Measurements from ENCODE around the gene CTSW.

CTSW gene

GRCh38 chr11:65880844-65881421 is 1.3 kb downstream of the CTSW start:
- peaks cover 15% of the 10 kb centered on the region; the same call in 1 of the 2 replicates for H3K9me3 ChIP-seq (ENCODE audit: insufficient read depth, low read length)
- TF ChIP-seq YY1 (IDR thresholded peaks at IDR 0.05; ENCODE audit: insufficient read depth, insufficient read length) = no peak
- no peak for TF ChIP-seq ZNF274 (IDR thresholded peaks at IDR 0.05; ENCODE audit: low read depth, low read length)
- H3K4me1 ChIP-seq (ENCODE audit: insufficient read depth, insufficient read length) = peaks cover 7% of the 10 kb centered on the region
- peaks cover 52% of the 10 kb centered on the region for H3K36me3 ChIP-seq (ENCODE audit: insufficient read depth, insufficient read length, low read length)
- H3K27me3 ChIP-seq (ENCODE audit: insufficient read depth, insufficient read length) = no peaks in the 10 kb centered on the region
- H3K4me3 ChIP-seq (ENCODE audit: insufficient read length, low read depth) = no peak overlapping the region
- DNase-seq (ENCODE audit: low read depth, low spot score) = no peak
- peak overlapping the region; percentile 16 for H3K9ac ChIP-seq (ENCODE audit: insufficient read length, low read depth)

GRCh38 chr11:65882120-65883057 is 2.8 kb downstream of the CTSW start:
- Histone ChIP-seq H3K27me3 (ENCODE audit: insufficient read depth, insufficient read length) (no peaks in the 10 kb centered on the region), H3K36me3 (ENCODE audit: insufficient read depth, insufficient read length, low read length) (peaks cover 66% of the 10 kb centered on the region), H3K9ac (ENCODE audit: insufficient read length, low read depth) (no peak overlapping the region), H3K4me3 (ENCODE audit: insufficient read length, low read depth) (no peak overlapping the region), H3K4me1 (ENCODE audit: insufficient read depth, insufficient read length) (peaks cover 9% of the 10 kb centered on the region), H3K9me3 (ENCODE audit: insufficient read depth, low read length) (peaks cover 20% of the 10 kb centered on the region; the same call in 1 of the 2 replicates)
- no peak for DNase-seq (ENCODE audit: low read depth, low spot score)
- TF ChIP-seq YY1 (IDR thresholded peaks at IDR 0.05; ENCODE audit: insufficient read depth, insufficient read length) = no peak
- no peak for TF ChIP-seq ZNF274 (IDR thresholded peaks at IDR 0.05; ENCODE audit: low read depth, low read length)
- TF ChIP-seq SUZ12 (IDR thresholded peaks at IDR 0.05; ENCODE audit: extremely low read depth, insufficient read depth, insufficient read length) = no peak

- DNase-seq (ENCODE audit: low read depth, low spot score) = no peak
- Histone ChIP-seq H3K36me3 (ENCODE audit: insufficient read depth, insufficient read length, low read length) (peaks cover 66% of the 10 kb centered on the region), H3K4me3 (ENCODE audit: insufficient read length, low read depth) (no peak overlapping the region), H3K27me3 (ENCODE audit: insufficient read depth, insufficient read length) (no peaks in the 10 kb centered on the region), H3K4me1 (ENCODE audit: insufficient read depth, insufficient read length) (peaks cover 10% of the 10 kb centered on the region), H3K9me3 (ENCODE audit: insufficient read depth, low read length) (peaks cover 20% of the 10 kb centered on the region; the same call in 1 of the 2 replicates), H3K9ac (ENCODE audit: insufficient read length, low read depth) (no peak overlapping the region)
- TF ChIP-seq SUZ12 (IDR thresholded peaks at IDR 0.05; ENCODE audit: extremely low read depth, insufficient read depth, insufficient read length) (no peak), ZNF274 (IDR thresholded peaks at IDR 0.05; ENCODE audit: low read depth, low read length) (no peak), YY1 (IDR thresholded peaks at IDR 0.05; ENCODE audit: insufficient read depth, insufficient read length) (no peak)
Measured at GRCh38 chr11:65883058-65883761, 3.6 kb downstream of the CTSW start.

- TF ChIP-seq ZNF274 (IDR thresholded peaks at IDR 0.05; ENCODE audit: low read depth, low read length) (no peak), YY1 (IDR thresholded peaks at IDR 0.05; ENCODE audit: insufficient read depth, insufficient read length) (no peak), SUZ12 (IDR thresholded peaks at IDR 0.05; ENCODE audit: extremely low read depth, insufficient read depth, insufficient read length) (no peak)
- H3K36me3 ChIP-seq (ENCODE audit: insufficient read depth, insufficient read length, low read length) = peaks cover 66% of the 10 kb centered on the region
- no peak for DNase-seq (ENCODE audit: low read depth, low spot score)
- H3K9ac ChIP-seq (ENCODE audit: insufficient read length, low read depth) = peak overlapping the region; percentile 46
- H3K9me3 ChIP-seq (ENCODE audit: insufficient read depth, low read length) = peaks cover 20% of the 10 kb centered on the region; the same call in 1 of the 2 replicates
- no peak overlapping the region for H3K4me3 ChIP-seq (ENCODE audit: insufficient read length, low read depth)
- peaks cover 10% of the 10 kb centered on the region for H3K4me1 ChIP-seq (ENCODE audit: insufficient read depth, insufficient read length)
- H3K27me3 ChIP-seq (ENCODE audit: insufficient read depth, insufficient read length) = peaks cover 1% of the 10 kb centered on the region
Measured at GRCh38 chr11:65883786-65884715, 4.4 kb downstream of the CTSW start.

- H3K27me3 ChIP-seq (ENCODE audit: insufficient read depth, insufficient read length) = peaks cover 8% of the 10 kb centered on the region
- no peak for DNase-seq (ENCODE audit: low read depth, low spot score)
- H3K9ac ChIP-seq (ENCODE audit: insufficient read length, low read depth) = no peak overlapping the region
- peaks cover 66% of the 10 kb centered on the region for H3K36me3 ChIP-seq (ENCODE audit: insufficient read depth, insufficient read length, low read length)
- no peak for TF ChIP-seq SUZ12 (IDR thresholded peaks at IDR 0.05; ENCODE audit: extremely low read depth, insufficient read depth, insufficient read length)
- TF ChIP-seq YY1 (IDR thresholded peaks at IDR 0.05; ENCODE audit: insufficient read depth, insufficient read length) = no peak
- no peak for TF ChIP-seq ZNF274 (IDR thresholded peaks at IDR 0.05; ENCODE audit: low read depth, low read length)
- H3K4me1 ChIP-seq (ENCODE audit: insufficient read depth, insufficient read length) = peaks cover 13% of the 10 kb centered on the region
- H3K4me3 ChIP-seq (ENCODE audit: insufficient read length, low read depth) = no peak overlapping the region
- peaks cover 20% of the 10 kb centered on the region; the same call in 1 of the 2 replicates for H3K9me3 ChIP-seq (ENCODE audit: insufficient read depth, low read length)
Measured at GRCh38 chr11:65884716-65885092, 5.1 kb downstream of the CTSW start.

- peaks cover 13% of the 10 kb centered on the region for H3K4me1 ChIP-seq (ENCODE audit: insufficient read depth, insufficient read length)
- no peak overlapping the region for H3K9ac ChIP-seq (ENCODE audit: insufficient read length, low read depth)
- H3K9me3 ChIP-seq (ENCODE audit: insufficient read depth, low read length) = peaks cover 20% of the 10 kb centered on the region; the same call in 1 of the 2 replicates
- peaks cover 13% of the 10 kb centered on the region for H3K27me3 ChIP-seq (ENCODE audit: insufficient read depth, insufficient read length)
- peaks cover 66% of the 10 kb centered on the region for H3K36me3 ChIP-seq (ENCODE audit: insufficient read depth, insufficient read length, low read length)
- no peak for DNase-seq (ENCODE audit: low read depth, low spot score)
- no peak overlapping the region for H3K4me3 ChIP-seq (ENCODE audit: insufficient read length, low read depth)
- TF ChIP-seq YY1 (IDR thresholded peaks at IDR 0.05; ENCODE audit: insufficient read depth, insufficient read length) = no peak
- TF ChIP-seq SUZ12 (IDR thresholded peaks at IDR 0.05; ENCODE audit: extremely low read depth, insufficient read depth, insufficient read length) = no peak
- TF ChIP-seq ZNF274 (IDR thresholded peaks at IDR 0.05; ENCODE audit: low read depth, low read length) = no peak
Measured at GRCh38 chr11:65885231-65885630, 5.6 kb downstream of the CTSW start.

All from NT2/D1 (cell line).